H54 (cell line): ENCODE measurements around the gene FAM53B.

Source experiments
- DNase-seq: peaks from one replicate; pipeline ENCODE4 v3.0.0; 2011; ENCODE audit warnings: low spot score, mixed read lengths; ENCODE audit not compliant: insufficient read length
- FAIRE-seq: peaks from 3 replicates; lab custom pipeline; 2011; peaks lifted over from hg19 to GRCh38; lab: Jason Lieb, UNC
- POLR2A ChIP-seq: IDR thresholded peaks from 2 replicates; pipeline ENCODE4 v1.6.1; 2011; ENCODE audit warnings: low read depth, mild to moderate bottlenecking, low read length

FAM53B gene

GRCh38 chr10:124688889-124689670 is 55.1 kb downstream of the FAM53B start:
- DNase-seq (no peak), FAIRE-seq (no peak)
- TF ChIP-seq POLR2A = no peak

- FAIRE-seq (no peak), DNase-seq (no peak)
- no peak for TF ChIP-seq POLR2A
Measured at GRCh38 chr10:124688386-124688785, 55.8 kb downstream of the FAM53B start.

- FAIRE-seq (no peak), DNase-seq (no peak)
- TF ChIP-seq POLR2A = no peak
Measured at GRCh38 chr10:124686707-124687376, 57.3 kb downstream of the FAM53B start.

- DNase-seq (no peak), FAIRE-seq (no peak)
- no peak for TF ChIP-seq POLR2A
Measured at GRCh38 chr10:124685261-124685660, 58.9 kb downstream of the FAM53B start.

- FAIRE-seq = no peak
- no peak for TF ChIP-seq POLR2A
- no peak for DNase-seq
Measured at GRCh38 chr10:124683814-124684213, 60.4 kb downstream of the FAM53B start.

- DNase-seq (no peak), FAIRE-seq (no peak)
- no peak for TF ChIP-seq POLR2A
Measured at GRCh38 chr10:124681626-124682552, 62.3 kb downstream of the FAM53B start.

- FAIRE-seq (no peak), DNase-seq (no peak)
- TF ChIP-seq POLR2A = no peak
Measured at GRCh38 chr10:124681091-124681490, 63.1 kb downstream of the FAM53B start.

GRCh38 chr10:124680675-124681074 is 63.5 kb downstream of the FAM53B start:
- no peak for DNase-seq
- TF ChIP-seq POLR2A = no peak
- no peak for FAIRE-seq

- no peak for TF ChIP-seq POLR2A
- DNase-seq = no peak
- no peak for FAIRE-seq
Measured at GRCh38 chr10:124679401-124679800, 64.8 kb downstream of the FAM53B start.

- TF ChIP-seq POLR2A = no peak
- FAIRE-seq (no peak), DNase-seq (no peak)
Measured at GRCh38 chr10:124678557-124679240, 65.5 kb downstream of the FAM53B start.

GRCh38 chr10:124677749-124678556 is 66.2 kb downstream of the FAM53B start:
- DNase-seq = no peak
- no peak for TF ChIP-seq POLR2A
- no peak for FAIRE-seq

- DNase-seq = no peak
- no peak for TF ChIP-seq POLR2A
- FAIRE-seq = no peak
Measured at GRCh38 chr10:124677293-124677699, 66.9 kb downstream of the FAM53B start.

- FAIRE-seq = no peak
- DNase-seq = no peak
- TF ChIP-seq POLR2A = no peak
Measured at GRCh38 chr10:124676416-124677062, 67.6 kb downstream of the FAM53B start.
